ENCODE results near the gene ETDB.
"Not testable (repeated sequence)": the region's sequence is repeated elsewhere in the genome, so short reads cannot be mapped to it uniquely, and the experiment has no call there.

ETDB gene

DNA sequence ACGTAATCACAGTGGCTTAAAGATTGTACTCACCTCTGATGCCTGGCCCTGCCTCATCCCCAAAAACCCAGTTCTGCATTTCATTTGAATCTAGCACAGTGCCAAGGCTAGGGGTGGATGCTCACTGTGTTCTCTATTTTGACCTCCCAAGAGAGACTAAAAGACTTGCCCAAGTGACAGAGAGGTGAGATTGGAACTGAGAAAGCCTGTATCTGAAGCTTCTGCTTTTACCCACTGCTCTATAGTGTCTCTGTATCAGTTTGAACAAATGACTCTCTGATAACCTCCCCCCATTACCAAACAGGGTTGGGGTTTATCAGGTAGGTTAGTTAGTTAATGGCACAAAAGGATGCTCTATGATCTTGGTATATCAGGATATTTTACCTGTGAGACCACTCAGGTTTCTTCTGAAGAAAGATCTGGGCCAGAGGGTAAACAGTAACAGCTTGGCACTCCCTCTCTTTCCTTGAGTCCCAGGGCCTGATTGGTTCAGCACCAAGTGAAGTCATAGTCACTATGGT, at the start of gene ETDB:
ETDB (minus strand) TSS at position 471 of the 521 bp plus-strand sequence. CDS start 1,265 bp downstream, outside the sequence.
- not testable (repeated sequence) for DNase-seq

DNA sequence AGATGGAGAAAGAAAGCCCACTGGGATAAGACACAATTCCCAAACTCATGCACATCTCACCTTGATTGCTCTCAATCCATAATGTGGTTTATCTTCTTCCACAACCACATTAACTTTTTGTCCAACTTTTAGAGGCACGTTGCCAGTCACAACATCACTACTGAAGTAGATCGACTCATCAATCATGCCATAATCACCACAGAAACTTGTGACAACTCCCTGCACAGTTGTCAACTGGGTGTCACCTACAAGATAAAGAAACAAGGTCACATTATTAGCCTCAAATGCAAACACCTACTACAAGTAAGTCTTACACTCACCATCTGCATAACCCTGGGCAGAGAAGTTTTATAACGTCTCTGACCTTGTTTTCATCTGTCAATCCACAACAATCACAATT, 49.2 kb upstream of the ETDB start:
- not testable (repeated sequence) for DNase-seq

- DNase-seq: no peak
Measured at GRCh38 chrX:135168486-135168885, 48.2 kb upstream of the ETDB start.

DNA sequence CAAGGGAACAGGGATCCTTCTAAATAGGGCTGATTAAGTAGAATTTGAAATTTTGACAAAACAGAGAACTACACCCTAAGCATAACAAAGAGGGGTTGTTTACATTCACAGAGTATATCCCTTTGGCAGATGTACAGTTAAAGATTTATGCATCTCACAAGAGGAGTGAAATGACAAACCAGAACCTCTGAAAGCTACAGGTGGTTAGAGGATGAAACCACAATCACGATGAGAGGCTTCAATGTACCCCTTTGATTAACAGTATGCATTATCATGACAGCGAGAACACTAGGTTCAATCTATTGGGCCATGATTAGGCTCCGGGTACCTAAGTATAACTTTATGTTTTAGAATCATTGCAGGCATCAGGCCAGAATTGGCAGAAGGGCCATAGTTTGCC, 34.4 kb upstream of the ETDB start:
- not testable (repeated sequence) for DNase-seq

DNA sequence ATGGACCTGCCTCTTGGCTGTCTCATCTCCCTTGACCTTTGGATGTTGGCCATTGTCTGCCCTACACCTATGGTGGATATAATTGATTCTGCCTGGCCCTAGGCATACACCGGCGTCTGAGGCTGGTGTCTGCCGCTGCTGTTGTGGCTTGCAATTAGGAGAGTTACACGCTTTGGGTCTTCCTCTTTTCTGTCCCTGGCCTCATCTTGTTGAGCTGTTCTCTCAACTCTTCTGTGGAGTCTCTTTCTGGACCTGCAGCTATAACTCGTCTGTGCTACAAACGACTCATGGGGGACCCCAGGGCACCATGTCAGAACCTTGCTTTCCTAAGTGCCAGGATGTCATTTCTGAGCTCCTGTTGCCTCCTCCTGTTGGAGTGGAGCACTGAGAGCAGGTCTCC, 5.8 kb upstream of the ETDB start:
- not testable (repeated sequence) for DNase-seq

GRCh38 chrX:135116064-135116463, 4.3 kb downstream of the ETDB start:
- DNase-seq: not testable (repeated sequence)

GRCh38 chrX:135114392-135114791, 5.9 kb downstream of the ETDB start:
- DNase-seq: no peak

DNA sequence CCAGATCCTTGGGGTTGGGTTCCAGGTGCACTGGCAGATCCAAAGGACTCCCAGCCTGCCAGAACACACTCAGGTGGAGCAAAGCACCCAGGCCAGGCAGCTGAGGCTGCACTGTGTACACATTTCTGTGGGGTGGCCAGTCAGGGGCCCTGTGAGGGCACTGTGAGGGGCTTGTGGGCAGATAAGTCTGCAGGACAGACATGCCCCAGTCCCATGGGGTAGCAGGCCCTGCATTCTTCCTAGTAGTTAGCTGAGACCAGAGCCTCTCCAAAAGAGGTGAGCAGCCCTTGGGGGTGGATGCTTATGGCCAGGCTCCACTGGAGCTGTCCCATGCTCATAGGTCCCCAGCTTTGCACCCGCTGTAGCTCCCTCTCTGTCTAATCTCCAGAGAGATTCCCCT, 7.6 kb downstream of the ETDB start:
- no peak for DNase-seq

GRCh38 chrX:135112096-135112729, 8.1 kb downstream of the ETDB start:
- DNase-seq: peak; percentile 7 to 12

- DNase-seq: no peak
Measured at GRCh38 chrX:135109554-135109953, 10.8 kb downstream of the ETDB start.

GRCh38 chrX:135099493-135099783, 20.9 kb downstream of the ETDB start:
- no peak for DNase-seq

GRCh38 chrX:135097196-135097744, 23.1 kb downstream of the ETDB start:
- DNase-seq: not testable (repeated sequence)

DNA sequence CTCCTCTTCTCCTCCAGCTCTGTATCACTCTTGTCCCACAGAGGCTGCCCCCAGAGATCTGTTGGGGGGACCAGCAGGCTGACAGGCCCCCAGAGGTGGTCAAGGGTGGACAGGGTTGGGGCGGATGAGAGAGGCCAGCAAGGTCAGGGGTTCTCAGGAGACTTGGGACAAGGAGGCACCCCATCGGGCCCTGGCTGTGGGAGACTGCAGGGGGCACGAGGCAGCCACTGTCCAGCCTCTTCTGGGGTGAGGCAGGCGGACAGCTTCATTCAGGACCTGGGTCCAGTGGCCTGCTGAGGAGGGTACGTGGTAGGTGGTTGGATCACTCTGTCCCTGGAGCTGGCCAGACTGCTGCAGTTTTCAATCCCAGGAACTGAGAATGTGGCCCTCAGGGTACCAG, 24.6 kb downstream of the ETDB start:
- no peak for DNase-seq

GRCh38 chrX:135094726-135095125, 25.6 kb downstream of the ETDB start:
- DNase-seq: no peak

DNA sequence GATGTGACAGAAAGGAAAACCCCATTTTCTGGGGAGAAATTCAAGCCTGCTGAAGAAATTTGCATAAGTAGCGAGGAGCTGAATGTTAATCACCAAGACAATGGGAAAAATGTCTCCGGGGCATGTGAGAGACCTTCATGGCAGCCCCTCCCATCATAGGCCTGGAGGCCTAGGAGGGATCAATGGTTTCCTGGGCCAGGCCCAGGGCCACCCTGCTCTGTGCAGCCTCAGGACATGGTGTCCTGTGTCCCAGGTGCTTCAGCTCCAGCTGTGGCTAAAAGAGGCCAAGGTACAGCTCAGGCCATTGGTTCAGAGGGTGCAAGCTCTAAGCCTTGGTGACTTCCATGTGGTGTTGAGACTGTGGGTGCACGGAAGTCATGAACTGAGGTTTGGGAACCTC, 31.2 kb downstream of the ETDB start:
- DNase-seq: no peak

GRCh38 chrX:135087867-135088266, 32.5 kb downstream of the ETDB start:
- no peak for DNase-seq

DNA sequence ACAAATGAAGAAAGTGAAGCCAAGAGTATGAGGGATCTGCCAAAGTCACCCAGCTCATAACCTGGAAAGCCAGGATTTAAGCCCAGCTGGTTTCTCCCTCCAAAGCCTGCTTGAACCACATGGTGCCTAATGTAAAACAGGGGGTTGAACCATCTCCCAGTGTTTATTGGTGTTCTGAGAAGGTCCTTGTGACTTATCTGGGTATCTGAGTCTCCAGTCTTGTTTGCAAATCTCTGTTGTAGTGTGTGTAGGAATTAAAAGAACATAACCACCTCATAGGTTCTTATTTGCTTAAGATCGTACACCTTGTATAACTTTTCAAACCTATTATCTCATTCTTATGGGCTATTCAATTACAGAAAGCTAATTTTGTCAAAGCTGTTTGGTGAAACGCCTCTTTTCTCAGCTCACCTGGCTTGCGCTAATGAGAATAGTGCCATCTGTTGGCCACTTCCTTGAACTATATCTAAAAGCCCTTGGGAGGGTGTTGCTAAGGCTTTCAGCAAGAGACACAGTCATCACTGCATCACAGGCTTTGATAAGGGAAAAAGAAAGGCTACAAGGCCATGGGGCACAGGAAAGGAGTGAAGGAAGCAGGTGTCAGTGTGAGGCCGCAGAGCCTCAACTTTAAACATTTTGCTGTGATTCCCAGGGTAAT, 34.0 kb downstream of the ETDB start:
- DNase-seq: peak; percentile 1 to 35

DNA sequence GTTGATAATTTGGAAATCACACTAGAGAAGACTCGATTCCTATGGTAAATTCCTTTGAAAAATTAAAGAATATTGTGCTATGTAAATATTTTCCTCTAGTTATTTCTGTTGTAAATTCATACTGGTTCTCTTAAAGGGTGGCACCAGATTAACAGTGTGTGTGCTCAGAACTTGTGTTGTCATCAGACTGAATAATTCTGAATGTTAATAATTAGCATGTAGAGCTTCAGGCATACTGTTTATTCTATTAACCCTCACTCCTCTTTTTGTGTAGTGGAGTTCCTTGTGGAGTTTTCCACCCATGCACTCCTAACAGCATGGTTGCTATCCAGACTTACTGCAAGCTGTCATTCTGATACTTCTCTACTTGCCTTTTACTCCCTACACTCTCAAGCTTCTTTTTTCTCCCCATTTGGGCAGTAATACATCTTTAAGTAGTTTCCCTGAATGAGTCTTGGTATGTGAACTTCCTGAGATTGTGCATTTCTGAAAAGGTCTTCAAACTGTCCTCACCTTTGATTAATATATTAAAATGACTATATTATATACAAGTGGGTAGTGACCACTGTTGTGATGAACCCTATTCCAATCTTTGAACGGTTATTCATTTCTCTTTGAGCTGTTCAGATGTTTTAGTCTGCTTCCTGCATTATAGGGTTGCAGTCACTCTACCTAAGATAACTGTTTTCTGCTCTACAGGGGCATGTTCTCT, 38.5 kb downstream of the ETDB start:
- DNase-seq: no peak

All from AML-193 (cell line).